ENCODE measurements around the gene BMPR1A.

DNA sequence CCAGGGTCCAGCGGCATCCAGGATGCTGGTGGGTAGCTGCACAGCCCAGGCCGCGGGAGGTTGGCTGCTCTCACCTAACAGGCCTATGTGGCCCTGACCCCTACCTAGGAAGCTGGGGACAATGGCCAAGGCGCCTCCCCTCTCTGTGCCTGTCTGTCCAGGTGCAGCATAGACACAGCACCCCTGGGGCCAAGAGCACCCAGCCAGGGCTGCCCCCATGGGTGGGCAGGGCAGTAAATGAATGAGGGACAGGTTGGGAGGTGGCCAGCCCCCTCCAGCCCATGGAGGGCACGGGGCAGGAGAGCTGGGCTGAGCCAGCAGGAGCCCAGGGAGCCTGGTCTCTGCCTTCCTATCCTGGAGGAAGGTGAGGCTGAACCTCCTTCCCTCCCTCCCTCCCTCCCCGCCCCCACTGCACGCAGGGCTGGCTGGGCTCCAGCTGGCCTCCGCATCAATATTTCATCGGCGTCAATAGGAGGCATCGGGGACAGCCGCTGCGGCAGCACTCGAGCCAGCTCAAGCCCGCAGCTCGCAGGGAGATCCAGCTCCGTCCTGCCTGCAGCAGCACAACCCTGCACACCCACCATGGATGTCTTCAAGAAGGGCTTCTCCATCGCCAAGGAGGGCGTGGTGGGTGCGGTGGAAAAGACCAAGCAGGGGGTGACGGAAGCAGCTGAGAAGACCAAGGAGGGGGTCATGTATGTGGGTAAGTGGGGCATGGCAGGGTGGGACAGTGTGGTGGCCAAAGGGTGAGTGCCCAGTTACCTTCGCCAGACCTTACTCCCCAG is 201.9 kb downstream of the BMPR1A start, which contains the start of gene SNCG:
- TF ChIP-seq, protein P1, sequence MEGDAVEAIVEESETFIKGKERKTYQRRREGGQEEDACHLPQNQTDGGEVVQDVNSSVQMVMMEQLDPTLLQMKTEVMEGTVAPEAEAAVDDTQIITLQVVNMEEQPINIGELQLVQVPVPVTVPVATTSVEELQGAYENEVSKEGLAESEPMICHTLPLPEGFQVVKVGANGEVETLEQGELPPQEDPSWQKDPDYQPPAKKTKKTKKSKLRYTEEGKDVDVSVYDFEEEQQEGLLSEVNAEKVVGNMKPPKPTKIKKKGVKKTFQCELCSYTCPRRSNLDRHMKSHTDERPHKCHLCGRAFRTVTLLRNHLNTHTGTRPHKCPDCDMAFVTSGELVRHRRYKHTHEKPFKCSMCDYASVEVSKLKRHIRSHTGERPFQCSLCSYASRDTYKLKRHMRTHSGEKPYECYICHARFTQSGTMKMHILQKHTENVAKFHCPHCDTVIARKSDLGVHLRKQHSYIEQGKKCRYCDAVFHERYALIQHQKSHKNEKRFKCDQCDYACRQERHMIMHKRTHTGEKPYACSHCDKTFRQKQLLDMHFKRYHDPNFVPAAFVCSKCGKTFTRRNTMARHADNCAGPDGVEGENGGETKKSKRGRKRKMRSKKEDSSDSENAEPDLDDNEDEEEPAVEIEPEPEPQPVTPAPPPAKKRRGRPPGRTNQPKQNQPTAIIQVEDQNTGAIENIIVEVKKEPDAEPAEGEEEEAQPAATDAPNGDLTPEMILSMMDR (conservative IDR thresholded peaks at IDR 0.05; ENCODE audit: low read length): no peak
- no peak for TF ChIP-seq EZH2phosphoT487 (IDR thresholded peaks at IDR 0.05; ENCODE audit: borderline replicate concordance, low read depth, low read length)

All from OCI-LY7 (cell line).